ENCODE measurements around the gene PDIA5.

The PDIA5 gene

DNA sequence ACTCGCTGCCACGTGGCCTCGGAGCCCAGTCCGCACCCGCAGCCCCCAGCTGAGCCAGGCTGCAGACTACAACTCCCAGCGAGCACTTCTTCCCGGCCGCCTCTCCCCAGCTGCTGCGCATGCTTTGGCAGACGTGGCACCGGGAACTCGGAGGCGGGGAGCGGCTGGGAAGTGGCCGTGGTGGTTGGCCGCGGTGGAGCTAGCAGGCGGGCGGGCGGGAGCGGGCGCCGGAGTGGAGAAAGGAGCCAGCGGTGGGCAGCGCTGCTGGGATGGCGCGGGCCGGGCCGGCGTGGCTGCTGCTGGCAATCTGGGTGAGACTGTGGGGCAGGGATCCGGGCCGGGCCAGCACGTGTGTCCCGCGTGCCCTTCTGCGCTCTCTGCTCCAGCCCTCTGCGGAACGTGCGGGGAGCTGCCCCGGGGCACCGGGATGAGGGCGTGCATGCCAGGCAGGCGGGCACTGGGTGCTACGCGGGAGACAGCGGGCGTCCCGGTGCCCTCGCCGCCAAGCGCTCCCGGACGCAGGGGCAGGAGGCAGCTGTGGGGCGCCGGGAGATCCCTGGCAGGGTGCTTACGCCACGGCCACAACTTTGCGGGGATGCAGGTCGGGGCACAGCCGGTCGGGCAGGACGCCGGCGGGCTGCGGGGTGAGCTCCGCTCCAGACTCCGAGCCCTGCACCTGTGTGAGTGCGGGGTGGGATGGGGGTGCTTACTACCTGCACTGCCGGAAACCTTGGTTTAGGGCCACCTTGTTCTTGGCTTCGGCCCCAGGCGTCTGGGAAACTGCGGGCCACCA lies at the start of gene PDIA5:
Gene PDIA5, plus strand, starts transcription at position 130 of the 793 bp plus-strand sequence. Its CDS starts 140 bp downstream, at position 270.
- peak; percentile 89 for DNase-seq
- Histone ChIP-seq H3K79me2 (ENCODE audit: low read length) (peaks cover 48% of the 10 kb centered on the region), H3K4me1 (ENCODE audit: low read length) (peaks cover 12% of the 10 kb centered on the region), H3K4me3 (ENCODE audit: low read length) (peak within 1 kb of the TSS; percentile 94), H3F3A (ENCODE audit: insufficient read depth, low read length) (no peaks in the 10 kb centered on the region; the same call in 1 of the 2 replicates), H3K27me3 (replicated peaks; ENCODE audit: insufficient read depth, low read length) (no peaks in the 10 kb centered on the region), H3K36me3 (replicated peaks; ENCODE audit: insufficient read depth, low read length) (no peaks in the 10 kb centered on the region), H3K9me2 (replicated peaks; ENCODE audit: insufficient read depth, low read length) (no peaks in the 10 kb centered on the region), H2AFZ (ENCODE audit: low read length) (peak within 1 kb of the TSS; percentile 85), H3K4me2 (ENCODE audit: low read depth, low read length) (peak within 1 kb of the TSS; percentile 99), H3K27ac (ENCODE audit: low read length) (peak within 1 kb of the TSS; percentile 20; the same call in 1 of the 2 replicates), H4K20me1 (ENCODE audit: insufficient read depth, low read length) (no peaks in the 10 kb centered on the region), H3K9me3 (replicated peaks; ENCODE audit: insufficient read depth, low read length) (no peaks in the 10 kb centered on the region), H3K9ac (ENCODE audit: low read length) (peak within 1 kb of the TSS; percentile 90)
- TF ChIP-seq CTCF (IDR thresholded peaks at IDR 0.05; ENCODE audit: low read length) (no peak), EZH2 (optimal IDR thresholded peaks at IDR 0.05; ENCODE audit: low read depth, low read length) (no peak), EZH2phosphoT487 (IDR thresholded peaks at IDR 0.05; ENCODE audit: low read length) (no peak)

DNA sequence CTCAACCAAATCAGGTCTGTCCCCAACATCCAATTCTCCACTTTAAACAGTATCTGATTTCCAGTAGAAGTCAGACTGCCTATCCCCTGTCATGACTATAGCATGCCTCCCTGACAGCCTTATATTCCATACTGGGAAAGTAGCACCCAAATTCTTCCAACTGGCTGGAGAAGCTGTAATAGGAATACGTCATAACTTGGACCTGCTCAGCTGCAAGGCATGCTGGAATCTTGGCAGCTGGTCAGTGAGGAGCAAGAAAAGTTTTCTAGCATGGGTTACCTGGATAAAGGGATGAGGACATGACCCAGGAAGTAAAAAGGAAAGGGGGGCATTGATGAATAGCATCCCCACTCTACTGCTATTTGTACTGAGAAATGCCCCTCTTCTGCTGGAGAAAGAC lies 48.1 kb upstream of the PDIA5 start:
- Histone ChIP-seq H3K4me3 (ENCODE audit: low read length) (no peak overlapping the region), H3F3A (ENCODE audit: insufficient read depth, low read length) (no peaks in the 10 kb centered on the region), H3K9me3 (replicated peaks; ENCODE audit: insufficient read depth, low read length) (no peaks in the 10 kb centered on the region), H3K9ac (ENCODE audit: low read length) (no peak overlapping the region), H3K27ac (ENCODE audit: low read length) (no peak overlapping the region), H2AFZ (ENCODE audit: low read length) (no peak overlapping the region), H3K4me1 (ENCODE audit: low read length) (no peaks in the 10 kb centered on the region), H3K36me3 (replicated peaks; ENCODE audit: insufficient read depth, low read length) (no peaks in the 10 kb centered on the region), H4K20me1 (ENCODE audit: insufficient read depth, low read length) (no peaks in the 10 kb centered on the region), H3K79me2 (ENCODE audit: low read length) (no peaks in the 10 kb centered on the region), H3K27me3 (replicated peaks; ENCODE audit: insufficient read depth, low read length) (no peaks in the 10 kb centered on the region), H3K4me2 (ENCODE audit: low read depth, low read length) (no peak overlapping the region), H3K9me2 (replicated peaks; ENCODE audit: insufficient read depth, low read length) (no peaks in the 10 kb centered on the region)
- no peak for TF ChIP-seq CTCF (IDR thresholded peaks at IDR 0.05; ENCODE audit: low read length)
- no peak for TF ChIP-seq EZH2 (optimal IDR thresholded peaks at IDR 0.05; ENCODE audit: low read depth, low read length)
- TF ChIP-seq EZH2phosphoT487 (IDR thresholded peaks at IDR 0.05; ENCODE audit: low read length): no peak
- no peak for DNase-seq

DNA sequence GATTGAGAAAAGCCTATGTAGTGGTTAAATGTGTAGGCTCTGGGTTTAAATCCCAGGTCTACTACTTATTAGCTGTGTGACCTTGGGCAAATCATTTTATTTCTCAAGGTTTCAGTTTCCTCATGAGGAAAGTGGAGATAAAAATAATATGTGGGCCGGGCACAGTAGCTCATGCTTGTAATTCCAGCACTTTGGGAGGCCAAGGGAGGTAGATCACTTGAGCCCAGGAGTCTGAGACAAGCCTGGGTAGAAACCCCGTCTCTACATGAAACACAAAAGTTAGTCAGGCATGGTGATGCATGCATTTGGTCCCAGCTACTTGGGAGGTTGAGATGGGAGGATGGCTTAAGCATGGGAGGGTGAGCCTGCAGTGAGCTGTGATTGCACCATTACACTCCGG lies 47.7 kb upstream of the PDIA5 start:
- no peak overlapping the region for H3K4me2 ChIP-seq (ENCODE audit: low read depth, low read length)
- H3K9me2 ChIP-seq (replicated peaks; ENCODE audit: insufficient read depth, low read length): no peaks in the 10 kb centered on the region
- H3K4me1 ChIP-seq (ENCODE audit: low read length): no peaks in the 10 kb centered on the region
- no peak overlapping the region for H3K4me3 ChIP-seq (ENCODE audit: low read length)
- H3K27ac ChIP-seq (ENCODE audit: low read length): no peak overlapping the region
- no peak overlapping the region for H3K9ac ChIP-seq (ENCODE audit: low read length)
- TF ChIP-seq EZH2phosphoT487 (IDR thresholded peaks at IDR 0.05; ENCODE audit: low read length) (no peak), CTCF (IDR thresholded peaks at IDR 0.05; ENCODE audit: low read length) (no peak), EZH2 (optimal IDR thresholded peaks at IDR 0.05; ENCODE audit: low read depth, low read length) (no peak)
- no peak for DNase-seq
- H2AFZ ChIP-seq (ENCODE audit: low read length): no peak overlapping the region
- no peaks in the 10 kb centered on the region for H3F3A ChIP-seq (ENCODE audit: insufficient read depth, low read length)
- no peaks in the 10 kb centered on the region for H3K79me2 ChIP-seq (ENCODE audit: low read length)
- no peaks in the 10 kb centered on the region for H3K27me3 ChIP-seq (replicated peaks; ENCODE audit: insufficient read depth, low read length)
- no peaks in the 10 kb centered on the region for H4K20me1 ChIP-seq (ENCODE audit: insufficient read depth, low read length)
- no peaks in the 10 kb centered on the region for H3K36me3 ChIP-seq (replicated peaks; ENCODE audit: insufficient read depth, low read length)
- no peaks in the 10 kb centered on the region for H3K9me3 ChIP-seq (replicated peaks; ENCODE audit: insufficient read depth, low read length)

All from MM.1S (cell line).